Upper lobe of right lung (tissue), 1 donor: ENCODE results near the gene RNF151. TPM values are rescaled to one million over a fixed set of nuclear protein-coding genes. Genes with fewer than 3 reads are reported as not detected.

Source experiments
- ATAC-seq: fragments of 200-7000 bp; cut with Tn5 transposase; one replicate; pipeline ENCODE4 v1.9.1; 2020; ENCODE audit warnings: mild to moderate bottlenecking, moderate library complexity
- DNase-seq: peaks from one replicate; pipeline ENCODE4 v3.0.0-alpha.2; 2020
- H3K27ac ChIP-seq: fragments of 200-600 bp; one replicate; pipeline ENCODE4 v1.8.0; 2022
- H3K27me3 ChIP-seq: fragments of 200-600 bp; one replicate; pipeline ENCODE4 v1.8.0; 2022; ENCODE audit warnings: mild to moderate bottlenecking
- H3K36me3 ChIP-seq: fragments of 200-600 bp; one replicate; pipeline ENCODE4 v1.8.0; 2022
- H3K4me1 ChIP-seq: fragments of 200-600 bp; one replicate; pipeline ENCODE4 v1.8.0; 2022
- H3K4me3 ChIP-seq: fragments of 200-600 bp; one replicate; pipeline ENCODE4 v1.8.0; 2022; ENCODE audit warnings: mild to moderate bottlenecking
- H3K9me3 ChIP-seq: fragments of 200-600 bp; one replicate; pipeline ENCODE4 v1.8.0; 2022
- intact Hi-C: fragments of 100-400 bp; cut with DNase I; formaldehyde crosslinking; loops from one replicate; pipeline ENCODE4 v1.11.0; 2022
- total RNA-seq: library from RNA; stranded (reverse); fragmentation: NEBNext Ultra II Directional; extraction: Animal tissue kit (Norgen Biotek cat#: 25700); gene quantifications from one replicate; pipeline ENCODE4 v1.2.1, GENCODE V29; 2021
- TF ChIP-seq, protein P1 (sequence below): fragments of 200-600 bp; IDR thresholded peaks from one replicate; pipeline ENCODE4 v1.8.0; 2022; ENCODE audit warnings: antibody characterized with exemption
- donor health status: DM: no; HTN: yes; CAD: no; lungs with severe emphysema.

Gene RNF151
- total RNA-seq, 1 donor from 2014 or later: not detected

DNA sequence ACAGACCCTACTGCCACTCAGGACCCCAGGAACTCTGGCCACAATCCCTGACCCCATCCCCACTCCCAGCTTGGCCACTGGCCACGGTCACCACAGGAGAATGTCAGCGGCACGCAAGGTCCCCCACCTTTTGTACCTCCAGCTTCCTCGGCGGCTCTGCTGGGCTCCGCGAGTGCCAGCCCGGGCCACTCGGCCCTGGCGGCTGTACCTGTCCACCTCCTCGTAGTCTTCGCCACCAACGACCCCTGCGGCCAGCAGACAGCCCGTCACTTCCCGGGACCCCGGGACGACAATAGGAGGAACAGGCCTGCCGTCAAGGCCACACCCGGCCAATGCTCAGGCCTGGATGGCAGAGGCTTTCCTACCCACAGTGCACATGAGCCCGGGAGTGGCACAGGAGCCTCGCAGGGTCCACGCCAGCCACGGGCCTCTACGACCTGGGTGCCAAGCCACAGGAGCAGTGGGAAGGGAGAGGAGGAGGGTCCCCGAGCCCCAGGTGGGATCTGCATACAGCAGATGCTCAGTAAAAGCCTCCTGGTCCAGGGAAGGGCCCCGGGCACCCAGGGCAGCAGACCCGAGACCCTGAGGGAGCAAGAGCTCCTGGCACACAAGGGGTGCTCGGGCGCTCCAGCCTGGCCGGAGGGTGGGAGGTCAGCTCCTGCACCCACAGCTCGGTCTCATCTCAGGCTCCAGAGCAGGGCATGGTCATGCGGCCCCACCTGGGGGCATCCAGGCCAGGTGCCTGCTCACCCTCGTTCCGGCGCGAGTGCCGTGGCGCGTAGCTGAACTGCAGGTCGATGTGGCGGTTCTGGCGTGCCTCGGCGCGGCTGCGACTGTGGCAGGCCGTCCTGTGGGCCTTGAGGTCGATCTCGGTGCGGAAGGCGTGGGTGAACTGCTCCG lies 35.0 kb downstream of the RNF151 start:
- Histone ChIP-seq H3K4me1 (peaks cover 37% of the 10 kb centered on the region), H3K4me3 (no peak overlapping the region), H3K27me3 (no peaks in the 10 kb centered on the region), H3K9me3 (no peaks in the 10 kb centered on the region), H3K36me3 (peaks cover 68% of the 10 kb centered on the region), H3K27ac (no peak overlapping the region)
- ATAC-seq: no peak
- no peak for DNase-seq
- TF ChIP-seq, protein P1, sequence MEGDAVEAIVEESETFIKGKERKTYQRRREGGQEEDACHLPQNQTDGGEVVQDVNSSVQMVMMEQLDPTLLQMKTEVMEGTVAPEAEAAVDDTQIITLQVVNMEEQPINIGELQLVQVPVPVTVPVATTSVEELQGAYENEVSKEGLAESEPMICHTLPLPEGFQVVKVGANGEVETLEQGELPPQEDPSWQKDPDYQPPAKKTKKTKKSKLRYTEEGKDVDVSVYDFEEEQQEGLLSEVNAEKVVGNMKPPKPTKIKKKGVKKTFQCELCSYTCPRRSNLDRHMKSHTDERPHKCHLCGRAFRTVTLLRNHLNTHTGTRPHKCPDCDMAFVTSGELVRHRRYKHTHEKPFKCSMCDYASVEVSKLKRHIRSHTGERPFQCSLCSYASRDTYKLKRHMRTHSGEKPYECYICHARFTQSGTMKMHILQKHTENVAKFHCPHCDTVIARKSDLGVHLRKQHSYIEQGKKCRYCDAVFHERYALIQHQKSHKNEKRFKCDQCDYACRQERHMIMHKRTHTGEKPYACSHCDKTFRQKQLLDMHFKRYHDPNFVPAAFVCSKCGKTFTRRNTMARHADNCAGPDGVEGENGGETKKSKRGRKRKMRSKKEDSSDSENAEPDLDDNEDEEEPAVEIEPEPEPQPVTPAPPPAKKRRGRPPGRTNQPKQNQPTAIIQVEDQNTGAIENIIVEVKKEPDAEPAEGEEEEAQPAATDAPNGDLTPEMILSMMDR: no peak
- intact Hi-C loops: no loop called here

DNA sequence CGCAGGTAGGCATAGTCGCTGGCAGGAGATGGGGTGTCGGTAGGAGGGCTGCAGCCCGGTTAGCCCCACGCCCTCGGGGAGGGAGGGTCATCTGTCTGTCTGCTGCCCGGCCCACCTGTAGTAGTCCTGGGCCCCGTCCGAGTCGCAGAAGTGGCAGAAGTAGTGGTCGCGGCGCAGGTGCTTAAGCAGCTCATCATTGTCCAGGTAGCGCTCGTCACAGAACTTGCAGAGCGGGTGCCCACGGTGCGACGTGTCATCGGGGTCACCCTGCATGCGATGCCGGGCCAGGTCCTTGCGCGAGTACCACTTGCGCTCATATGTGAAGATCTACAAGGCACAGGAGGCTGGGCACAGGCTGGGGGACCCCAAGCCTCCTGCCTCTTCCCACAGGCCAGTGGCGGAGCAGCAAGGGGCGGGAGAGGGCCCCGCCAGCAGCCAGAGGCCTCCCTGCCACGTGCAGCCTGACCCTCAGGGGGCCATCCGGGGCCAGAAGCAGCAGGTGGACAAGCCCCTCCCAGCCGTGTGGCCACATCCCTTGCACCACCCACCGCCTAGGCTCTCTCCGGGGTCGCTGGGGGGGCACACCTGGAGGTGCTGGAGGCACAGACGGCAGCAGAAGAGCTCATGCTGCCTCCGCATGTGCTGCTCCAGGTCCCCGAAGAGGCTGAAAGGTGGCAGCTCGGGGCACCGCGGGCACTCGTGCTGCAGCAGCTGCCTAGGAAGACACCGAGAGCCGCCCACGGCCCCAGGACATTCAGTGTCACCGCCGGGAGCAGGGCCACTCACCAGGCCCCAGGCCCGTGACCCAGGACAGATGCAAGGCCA lies 36.0 kb downstream of the RNF151 start:
- Histone ChIP-seq H3K27ac (no peak overlapping the region), H3K27me3 (no peaks in the 10 kb centered on the region), H3K4me3 (no peak overlapping the region), H3K9me3 (no peaks in the 10 kb centered on the region), H3K4me1 (peaks cover 46% of the 10 kb centered on the region), H3K36me3 (peaks cover 59% of the 10 kb centered on the region)
- TF ChIP-seq, protein P1: no peak
- ATAC-seq: no peak
- intact Hi-C loops: no loop called here
- no peak for DNase-seq

DNA sequence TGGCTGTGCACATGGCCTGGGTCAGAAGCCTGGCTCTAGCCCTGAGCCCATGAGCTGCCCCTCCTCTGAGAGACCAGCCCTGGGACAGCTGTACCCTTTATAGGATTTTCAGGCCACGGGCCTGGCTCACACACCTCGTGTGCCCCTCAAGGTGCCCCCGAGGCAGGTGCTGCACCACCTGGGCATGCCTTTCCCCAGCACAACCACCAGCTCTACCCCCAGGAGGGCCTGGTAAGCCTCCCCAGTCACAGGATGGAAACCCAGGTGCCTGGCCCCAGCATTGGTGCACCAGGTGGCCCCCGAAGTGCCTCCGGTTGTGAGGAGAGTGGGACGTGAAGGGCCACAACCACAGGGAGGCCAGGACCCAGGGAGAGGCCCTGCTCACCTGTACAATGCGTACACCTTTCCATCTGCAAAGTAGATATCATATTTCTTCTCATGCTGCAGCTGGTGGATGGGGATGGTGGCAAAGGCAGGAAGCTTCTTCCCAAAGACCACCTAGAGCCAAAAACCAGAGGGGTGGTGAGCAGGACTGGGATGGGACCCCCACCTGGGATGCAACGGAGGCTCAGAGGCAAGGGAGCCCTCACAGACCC lies 36.7 kb downstream of the RNF151 start:
- no peaks in the 10 kb centered on the region for H3K27me3 ChIP-seq
- H3K9me3 ChIP-seq: no peaks in the 10 kb centered on the region
- TF ChIP-seq, protein P1: no peak
- H3K4me3 ChIP-seq: no peak overlapping the region
- no peak for ATAC-seq
- intact Hi-C loops: no loop called here
- DNase-seq: no peak
- H3K36me3 ChIP-seq: peaks cover 51% of the 10 kb centered on the region
- peaks cover 48% of the 10 kb centered on the region for H3K4me1 ChIP-seq
- H3K27ac ChIP-seq: no peak overlapping the region

DNA sequence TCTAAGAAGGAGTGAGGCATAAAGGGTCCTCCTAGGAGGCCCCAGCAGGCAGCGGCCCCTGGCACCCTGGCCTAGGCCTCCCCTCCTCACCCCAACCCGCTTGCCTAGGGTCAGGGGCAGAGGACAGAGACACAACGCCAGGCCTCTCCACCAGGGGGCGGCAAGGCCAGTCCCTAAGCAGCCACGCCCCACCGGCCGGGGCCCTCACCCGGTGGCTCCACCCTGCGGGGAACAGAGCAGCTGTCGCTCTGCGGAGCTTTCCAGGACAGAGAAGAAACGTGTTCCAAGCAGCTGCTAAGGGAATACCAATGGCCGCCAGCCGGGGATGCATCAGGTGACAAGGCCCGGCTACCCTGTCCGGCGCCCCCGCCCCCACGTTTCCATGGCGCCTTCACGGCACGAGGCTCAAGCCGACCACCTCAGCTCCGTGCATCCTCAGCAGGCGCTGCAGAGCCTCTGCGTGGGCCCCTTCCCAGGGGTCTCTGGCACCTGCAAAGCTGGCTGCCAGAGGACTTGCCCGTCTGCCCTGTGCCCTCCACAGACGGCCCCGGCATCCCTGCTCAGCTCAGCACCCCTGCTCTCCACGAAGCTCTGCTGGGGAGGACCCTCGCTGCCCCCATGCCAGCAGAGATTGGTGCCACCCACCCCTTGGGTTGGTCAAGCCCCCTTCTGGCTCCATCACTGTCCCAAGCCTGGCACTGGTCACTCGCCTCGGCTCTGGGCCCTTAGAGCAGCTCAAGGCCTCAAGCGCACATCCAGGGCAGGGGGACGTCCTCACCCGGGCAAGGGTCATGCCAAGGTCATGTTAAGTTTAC lies 37.4 kb downstream of the RNF151 start:
- Histone ChIP-seq H3K27me3 (no peaks in the 10 kb centered on the region), H3K4me3 (no peak overlapping the region), H3K27ac (no peak overlapping the region), H3K4me1 (peaks cover 52% of the 10 kb centered on the region), H3K36me3 (peaks cover 44% of the 10 kb centered on the region), H3K9me3 (no peaks in the 10 kb centered on the region)
- intact Hi-C loops: no loop called here
- TF ChIP-seq, protein P1: peak; percentile 94
- DNase-seq (peak; percentile 95), ATAC-seq (peak; percentile 90)
